ENCODE results near the gene C18orf63. TPM values are rescaled to one million over a fixed set of nuclear protein-coding genes. Genes with fewer than 3 reads are reported as not detected.
A peak's percentile ranks its signal among the peaks of the same experiment; 100 is the strongest.

Gene C18orf63
- total RNA-seq, 4 donors from 2014 or later: not detected

DNA sequence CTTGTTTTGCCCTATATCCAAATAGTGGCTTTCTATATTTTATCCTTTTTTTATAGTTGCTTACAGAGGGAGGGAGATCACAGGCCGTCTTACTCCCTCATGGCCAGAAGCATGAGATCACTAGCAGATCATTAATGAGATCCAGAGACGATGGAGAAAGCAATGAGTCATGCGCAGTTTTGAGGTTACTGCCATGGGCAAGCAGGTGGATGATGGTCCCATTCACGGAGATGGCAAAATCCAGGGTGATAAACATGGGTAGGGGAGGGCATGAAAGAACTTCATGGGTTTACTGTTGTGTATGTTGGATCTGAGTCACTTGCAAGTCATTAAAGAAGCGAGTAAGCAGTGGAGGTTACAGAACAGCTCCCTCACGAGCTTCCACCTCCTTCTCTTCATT, 60.4 kb downstream of the C18orf63 start:
- H3K27ac ChIP-seq: no peak overlapping the region
- no peak overlapping the region for H3K4me3 ChIP-seq (replicated peaks in 1 of 3)
- peaks cover 0 to 6% of the 10 kb centered on the region in 2 donors for H3K4me1 ChIP-seq
- intact Hi-C loops (cut with DNase I): no loop called here
- H3K36me3 ChIP-seq: no peaks in the 10 kb centered on the region
- H3K9me3 ChIP-seq: no peaks in the 10 kb centered on the region
- H3K27me3 ChIP-seq: no peaks in the 10 kb centered on the region
- TF ChIP-seq, protein P1, sequence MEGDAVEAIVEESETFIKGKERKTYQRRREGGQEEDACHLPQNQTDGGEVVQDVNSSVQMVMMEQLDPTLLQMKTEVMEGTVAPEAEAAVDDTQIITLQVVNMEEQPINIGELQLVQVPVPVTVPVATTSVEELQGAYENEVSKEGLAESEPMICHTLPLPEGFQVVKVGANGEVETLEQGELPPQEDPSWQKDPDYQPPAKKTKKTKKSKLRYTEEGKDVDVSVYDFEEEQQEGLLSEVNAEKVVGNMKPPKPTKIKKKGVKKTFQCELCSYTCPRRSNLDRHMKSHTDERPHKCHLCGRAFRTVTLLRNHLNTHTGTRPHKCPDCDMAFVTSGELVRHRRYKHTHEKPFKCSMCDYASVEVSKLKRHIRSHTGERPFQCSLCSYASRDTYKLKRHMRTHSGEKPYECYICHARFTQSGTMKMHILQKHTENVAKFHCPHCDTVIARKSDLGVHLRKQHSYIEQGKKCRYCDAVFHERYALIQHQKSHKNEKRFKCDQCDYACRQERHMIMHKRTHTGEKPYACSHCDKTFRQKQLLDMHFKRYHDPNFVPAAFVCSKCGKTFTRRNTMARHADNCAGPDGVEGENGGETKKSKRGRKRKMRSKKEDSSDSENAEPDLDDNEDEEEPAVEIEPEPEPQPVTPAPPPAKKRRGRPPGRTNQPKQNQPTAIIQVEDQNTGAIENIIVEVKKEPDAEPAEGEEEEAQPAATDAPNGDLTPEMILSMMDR (IDR thresholded peaks at IDR 0.05): no peak
- no peak for TF ChIP-seq POLR2A (IDR thresholded peaks at IDR 0.05)
- no peak for DNase-seq
- 77 to 85% methylated on average over 6 of the region's 6 CpGs for WGBS, 2 donors

DNA sequence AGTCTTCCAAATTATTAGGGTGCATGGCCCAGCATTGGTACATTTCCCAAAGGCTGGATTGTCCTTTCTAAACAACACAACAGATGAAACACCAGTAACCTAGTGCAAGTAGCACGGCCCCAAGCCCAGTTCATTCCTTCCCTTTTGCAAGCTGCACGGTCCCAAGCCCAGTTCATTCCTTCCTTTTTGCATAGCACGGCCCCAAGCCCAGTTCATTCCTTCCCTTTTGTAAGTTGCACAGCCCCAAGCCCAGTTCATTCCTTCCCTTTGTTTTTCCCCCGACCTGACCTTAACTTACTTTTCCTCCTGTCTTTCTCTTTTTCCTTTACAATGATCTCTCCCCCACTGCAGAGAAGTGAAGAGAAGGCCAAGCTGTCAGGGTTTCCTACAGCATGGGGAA, 60.9 kb downstream of the C18orf63 start:
- Histone ChIP-seq H3K4me3 (replicated peaks in 1 of 3) (no peak overlapping the region), H3K27me3 (no peaks in the 10 kb centered on the region), H3K27ac (no peak overlapping the region), H3K9me3 (no peaks in the 10 kb centered on the region), H3K36me3 (no peaks in the 10 kb centered on the region), H3K4me1 (peaks cover 0 to 6% of the 10 kb centered on the region in 2 donors)
- intact Hi-C loops (cut with DNase I): no loop called here
- TF ChIP-seq POLR2A (IDR thresholded peaks at IDR 0.05): no peak
- TF ChIP-seq, protein P1 (IDR thresholded peaks at IDR 0.05): no peak
- no peak for DNase-seq
- 89 to 91% methylated on average over 4 of the region's 4 CpGs for WGBS, 2 donors

DNA sequence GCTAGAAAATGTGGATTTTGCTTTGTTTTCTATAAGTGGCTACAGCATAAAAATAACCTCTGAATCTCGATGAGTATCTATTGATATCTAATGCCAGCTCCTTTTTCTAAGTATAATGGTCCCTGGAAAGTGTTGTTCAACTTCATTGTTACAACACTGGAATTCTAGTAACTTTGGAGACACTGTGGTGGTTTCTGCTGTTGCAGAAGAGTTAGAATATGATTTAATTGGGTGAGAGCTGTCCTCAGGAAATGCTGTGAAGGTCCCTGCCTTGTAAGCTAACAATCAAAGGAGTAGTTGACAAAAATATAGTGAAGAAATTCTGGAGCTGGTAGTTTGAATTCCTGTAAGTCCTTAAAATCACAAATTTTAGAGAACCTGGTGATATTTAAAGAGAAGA, 62.1 kb downstream of the C18orf63 start:
- Histone ChIP-seq H3K27me3 (no peaks in the 10 kb centered on the region), H3K4me1 (peaks cover 0 to 6% of the 10 kb centered on the region in 2 donors), H3K27ac (no peak overlapping the region), H3K36me3 (no peaks in the 10 kb centered on the region), H3K4me3 (replicated peaks in 1 of 3) (no peak overlapping the region), H3K9me3 (no peaks in the 10 kb centered on the region)
- no peak for DNase-seq
- intact Hi-C loops (cut with DNase I): no loop called here
- 76 to 87% methylated on average over 1 of the region's 1 CpG for WGBS, 2 donors
- TF ChIP-seq, protein P1 (IDR thresholded peaks at IDR 0.05): no peak
- no peak for TF ChIP-seq POLR2A (IDR thresholded peaks at IDR 0.05)

DNA sequence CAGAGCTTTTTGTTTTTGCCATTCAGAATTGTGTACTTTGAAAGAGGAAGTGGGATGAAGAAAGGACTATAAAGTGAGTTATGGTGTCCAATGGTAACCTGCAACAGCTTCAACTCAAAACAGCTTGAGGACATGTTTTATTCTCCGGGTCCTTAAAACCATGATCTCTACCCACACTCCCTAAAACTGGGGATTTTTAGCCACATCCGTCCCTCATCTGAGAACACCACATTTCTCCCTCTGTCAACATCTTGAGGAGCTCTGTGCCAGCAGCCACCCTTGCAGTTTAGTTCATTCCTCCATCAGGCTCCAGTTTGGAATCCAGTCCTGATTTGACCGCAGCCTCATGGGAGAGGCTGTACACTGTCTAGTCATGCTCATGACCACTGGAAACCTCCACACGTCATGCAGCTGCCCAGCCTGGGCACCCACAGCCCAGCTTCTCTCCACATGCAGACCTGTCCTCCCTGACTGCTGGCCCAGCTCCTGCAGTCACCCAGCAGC, 62.6 kb downstream of the C18orf63 start:
- DNase-seq: peak in 1 of 2 donors; percentile 18
- Histone ChIP-seq H3K4me1 (peaks cover 0 to 6% of the 10 kb centered on the region in 2 donors), H3K9me3 (no peaks in the 10 kb centered on the region), H3K36me3 (no peaks in the 10 kb centered on the region), H3K27me3 (no peaks in the 10 kb centered on the region), H3K27ac (no peak overlapping the region), H3K4me3 (replicated peaks in 1 of 3) (no peak overlapping the region)
- intact Hi-C loops (cut with DNase I): no loop called here
- 70% methylated on average over 4 of the region's 4 CpGs for WGBS, 2 donors
- TF ChIP-seq, protein P1 (IDR thresholded peaks at IDR 0.05): no peak
- no peak for TF ChIP-seq POLR2A (IDR thresholded peaks at IDR 0.05)

DNA sequence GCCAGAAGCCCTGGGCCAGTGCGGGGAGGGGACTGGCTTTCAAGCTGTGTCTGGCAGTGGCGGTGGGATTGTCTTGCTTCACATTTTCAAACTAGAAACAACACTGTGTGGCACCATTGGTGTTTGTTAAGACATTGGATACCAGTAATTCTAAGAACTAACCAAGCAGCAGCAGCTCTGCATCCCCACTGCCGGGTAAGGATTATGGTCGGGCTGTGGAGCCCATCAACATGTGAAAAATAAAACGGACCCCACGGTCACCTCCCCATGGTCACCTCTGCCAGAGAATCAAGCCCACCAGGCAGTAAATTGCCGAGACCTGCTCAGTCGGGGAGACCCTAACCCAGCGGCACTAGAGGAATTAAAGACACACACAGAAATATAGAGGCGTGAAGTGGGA, 65.3 kb downstream of the C18orf63 start:
- Histone ChIP-seq H3K9me3 (no peaks in the 10 kb centered on the region), H3K27me3 (no peaks in the 10 kb centered on the region), H3K27ac (no peak overlapping the region), H3K4me1 (peaks cover 0 to 6% of the 10 kb centered on the region in 2 donors), H3K4me3 (replicated peaks in 1 of 3) (no peak overlapping the region), H3K36me3 (no peaks in the 10 kb centered on the region)
- TF ChIP-seq, protein P1 (IDR thresholded peaks at IDR 0.05): no peak
- TF ChIP-seq POLR2A (IDR thresholded peaks at IDR 0.05): no peak
- WGBS, 2 donors: 96 to 97% methylated on average over 10 of the region's 10 CpGs
- no peak for DNase-seq
- intact Hi-C loops (cut with DNase I): no loop called here
